HG02798 (cell line): Measurements from ENCODE around the gene LEPR.
"Not testable (repeated sequence)": the region's sequence is repeated elsewhere in the genome, so short reads cannot be mapped to it uniquely, and the experiment has no call there.

ENCODE experiments used
- ATAC-seq: cut with Tn5 transposase; IDR thresholded peaks from one replicate; pipeline ENCODE4 v1.9.1; 2021; ENCODE audit warnings: mild to moderate bottlenecking; ENCODE audit not compliant: unreplicated experiment, poor library complexity

The LEPR gene

DNA sequence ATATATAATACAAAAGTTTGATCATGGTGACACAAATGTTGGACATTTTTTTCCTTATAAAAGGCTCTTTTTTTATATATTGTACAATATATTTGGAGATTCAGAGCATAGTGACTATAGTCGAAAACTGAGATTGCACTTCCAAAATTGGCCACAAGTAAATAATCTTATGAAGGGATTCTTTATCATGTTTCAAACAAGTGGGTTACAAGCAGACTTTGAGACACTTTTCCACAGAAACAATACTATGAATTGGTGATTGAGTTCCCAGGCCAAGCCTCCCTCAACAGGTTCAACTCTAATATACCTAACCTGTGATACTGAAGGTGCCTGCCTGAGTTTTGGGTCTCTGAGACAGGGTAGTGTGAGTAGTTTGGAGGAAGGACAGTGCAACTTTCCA, 13.8 kb downstream of the LEPR start:
- no peak for ATAC-seq

- no peak for ATAC-seq
These were observed 14.3 kb downstream of the LEPR start for GRCh38 chr1:65434760-65435159.

DNA sequence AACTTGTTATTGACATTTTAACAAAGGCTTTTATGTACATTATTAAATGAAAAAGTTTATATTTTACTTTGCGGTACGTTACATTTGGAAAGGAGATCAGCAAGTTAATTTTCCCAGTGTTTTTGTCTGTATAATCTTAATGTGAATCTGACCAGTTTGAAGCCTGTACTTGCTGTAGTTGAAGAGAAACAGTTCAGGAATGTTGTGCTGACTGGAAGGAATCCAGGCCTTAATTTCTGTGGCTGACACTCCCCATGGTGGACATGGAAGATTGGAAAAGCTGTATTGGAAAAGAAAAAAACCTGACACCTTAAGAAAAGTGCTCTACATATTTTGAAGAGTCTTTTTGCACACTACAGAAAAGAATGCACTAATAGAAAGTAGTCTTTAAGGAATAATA, 15.5 kb downstream of the LEPR start:
- no peak for ATAC-seq

- no peak for ATAC-seq
These were observed 17.1 kb downstream of the LEPR start for GRCh38 chr1:65437616-65438015.

DNA sequence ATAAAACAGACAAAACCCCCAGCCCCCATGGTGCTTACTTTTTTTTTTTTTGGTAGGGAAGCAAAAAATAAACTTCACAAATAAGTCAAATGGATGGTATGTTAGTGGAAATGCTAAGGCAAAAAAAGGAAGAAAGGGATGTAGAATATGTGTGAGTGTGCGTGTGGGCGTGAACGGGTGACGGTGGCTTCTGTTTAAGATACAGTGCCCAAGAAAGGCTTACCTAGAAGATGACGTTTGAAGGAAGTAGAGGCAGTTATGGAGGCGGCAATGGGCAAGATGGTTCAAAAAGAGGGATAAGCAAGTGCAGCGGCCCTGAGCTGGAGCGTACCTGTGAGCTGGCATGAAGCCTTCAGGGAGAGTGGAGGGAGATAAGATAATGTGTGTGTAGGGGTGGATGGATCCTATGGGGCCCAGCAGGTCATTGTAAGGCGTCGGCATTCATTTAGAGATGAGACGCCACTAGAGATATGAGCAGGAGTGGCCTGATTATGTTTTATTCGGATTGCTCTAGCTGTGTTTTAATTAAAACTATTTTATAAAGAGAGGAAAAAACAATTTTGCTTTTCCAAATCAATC, 19.9 kb downstream of the LEPR start:
- ATAC-seq, result no peak

DNA sequence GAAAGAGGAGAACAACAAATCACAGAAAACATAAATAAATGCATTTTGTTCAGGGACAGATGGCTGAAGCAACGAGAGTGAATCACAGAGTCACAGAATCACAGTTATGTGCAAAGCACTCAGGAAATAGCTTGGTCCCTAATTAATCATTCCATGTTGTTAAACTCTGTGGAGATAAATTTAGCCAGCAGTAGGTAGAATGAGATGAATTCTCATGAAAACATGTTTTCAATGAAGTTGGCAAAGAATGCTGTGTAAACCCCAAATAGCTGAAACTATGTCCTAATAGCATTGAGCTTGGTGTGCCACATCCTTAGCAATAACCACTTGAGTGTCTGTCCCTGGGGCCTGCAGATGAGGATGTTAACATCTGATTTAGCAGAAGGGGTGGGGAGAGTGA, 20.4 kb downstream of the LEPR start:
- ATAC-seq, result no peak

- no peak for ATAC-seq
These were observed 21.0 kb downstream of the LEPR start for GRCh38 chr1:65441464-65441863.

DNA sequence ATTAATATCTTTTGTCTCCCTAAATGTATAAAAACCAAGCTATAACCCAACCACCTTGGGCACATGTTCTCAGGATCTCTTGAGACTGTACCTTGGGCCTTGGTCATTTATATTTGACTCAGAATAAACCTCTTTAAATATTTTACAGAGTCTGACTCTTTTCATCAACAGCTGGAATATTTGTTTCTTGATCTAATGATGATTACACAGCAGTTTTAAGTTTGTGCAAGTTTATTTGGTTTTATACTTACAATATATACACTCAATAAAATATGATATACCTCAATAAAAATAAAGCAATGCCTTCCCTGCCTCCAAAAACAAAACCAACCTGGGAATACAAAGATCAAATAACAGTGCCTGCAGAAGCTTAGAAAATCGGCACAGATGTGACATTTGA, 22.0 kb downstream of the LEPR start:
- ATAC-seq, result no peak

GRCh38 chr1:65443647-65444046, 23.2 kb downstream of the LEPR start:
- no peak for ATAC-seq

DNA sequence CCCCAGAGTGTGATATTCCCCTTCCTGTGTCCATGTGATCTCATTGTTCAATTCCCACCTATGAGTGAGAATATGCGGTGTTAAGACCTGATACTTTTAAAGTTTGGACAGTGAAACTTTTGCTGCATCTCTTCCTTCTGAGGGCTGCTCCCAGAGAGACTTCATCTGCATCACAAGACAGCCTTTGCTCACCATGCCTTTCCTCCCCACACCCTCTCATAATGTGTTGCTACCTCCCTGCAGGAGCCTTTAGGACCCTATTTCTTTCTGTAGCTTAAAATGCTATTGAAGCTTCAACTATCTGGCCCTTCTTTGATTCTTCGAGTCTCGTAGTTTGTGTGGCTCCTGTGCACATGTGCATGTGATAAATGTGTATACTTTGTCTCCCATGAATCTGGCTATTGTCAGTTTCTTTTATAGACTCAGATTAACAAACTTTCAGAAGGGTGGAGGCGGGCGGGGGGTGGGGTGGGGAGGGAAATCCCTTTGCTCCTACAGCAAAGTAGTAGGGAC, 23.7 kb downstream of the LEPR start:
- ATAC-seq, result no peak

- no peak for ATAC-seq
These were observed 25.4 kb downstream of the LEPR start for GRCh38 chr1:65445837-65446236.

- no peak for ATAC-seq
These were observed 28.9 kb downstream of the LEPR start for GRCh38 chr1:65449214-65449823.

- not testable (repeated sequence) for ATAC-seq
These were observed 35.2 kb downstream of the LEPR start for GRCh38 chr1:65455678-65456077.

DNA sequence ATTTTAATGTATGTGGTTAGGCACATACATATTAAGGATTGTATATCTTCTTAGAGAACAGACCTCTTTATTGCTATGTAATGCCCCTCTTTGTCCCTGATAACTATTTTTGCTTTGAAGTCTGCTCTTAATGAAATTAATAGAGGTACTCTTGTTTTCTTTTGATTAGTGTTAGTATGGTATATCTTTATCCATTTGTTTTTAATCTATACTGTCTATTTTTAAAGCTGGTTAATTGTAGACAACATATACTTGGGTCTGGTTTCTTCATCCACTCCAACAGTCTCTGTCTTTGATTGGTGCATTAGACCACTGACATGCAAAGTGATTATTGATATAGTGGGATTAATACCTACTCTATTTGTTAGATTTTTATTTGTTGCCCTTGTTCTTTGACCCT, 36.0 kb downstream of the LEPR start:
- no peak for ATAC-seq

GRCh38 chr1:65457868-65458267, 37.4 kb downstream of the LEPR start:
- ATAC-seq, result no peak

DNA sequence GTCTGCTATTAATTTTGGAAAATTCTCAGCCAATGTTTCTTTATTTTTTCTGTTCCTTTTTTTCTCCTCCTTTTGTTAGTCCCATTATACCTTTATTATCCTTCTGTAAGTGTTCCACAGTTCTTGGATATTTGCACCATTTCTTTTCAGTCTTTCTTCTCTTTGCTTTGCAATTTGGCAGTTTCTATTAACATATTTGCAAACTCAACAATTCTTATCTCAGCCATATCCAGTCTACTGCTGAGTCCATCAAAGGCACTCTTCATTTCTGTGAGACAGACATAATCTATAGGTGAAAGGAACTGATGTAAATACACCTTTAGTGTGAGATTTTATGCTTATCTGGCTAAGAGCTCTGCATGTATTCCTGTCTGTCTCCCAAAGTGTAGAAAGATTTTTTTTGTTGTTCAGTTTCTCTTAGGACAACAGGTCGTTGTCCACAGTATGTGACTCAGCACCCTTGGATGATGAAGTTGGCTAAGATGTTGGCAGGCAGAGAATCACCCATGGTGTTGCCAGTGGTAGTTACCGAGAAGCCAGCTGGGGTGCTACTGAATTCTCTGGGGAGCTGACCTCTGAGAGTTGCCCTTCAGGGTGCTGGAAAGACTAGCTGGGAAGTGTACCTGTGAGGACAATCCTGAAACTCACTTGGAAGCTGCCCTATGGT, 38.4 kb downstream of the LEPR start:
- ATAC-seq, result no peak

GRCh38 chr1:65459397-65459768, 38.9 kb downstream of the LEPR start:
- ATAC-seq, result peak; percentile 71

GRCh38 chr1:65465837-65466236, 45.4 kb downstream of the LEPR start:
- ATAC-seq, result not testable (repeated sequence)

- ATAC-seq, result no peak
These were observed 47.1 kb downstream of the LEPR start for GRCh38 chr1:65467536-65467935.

DNA sequence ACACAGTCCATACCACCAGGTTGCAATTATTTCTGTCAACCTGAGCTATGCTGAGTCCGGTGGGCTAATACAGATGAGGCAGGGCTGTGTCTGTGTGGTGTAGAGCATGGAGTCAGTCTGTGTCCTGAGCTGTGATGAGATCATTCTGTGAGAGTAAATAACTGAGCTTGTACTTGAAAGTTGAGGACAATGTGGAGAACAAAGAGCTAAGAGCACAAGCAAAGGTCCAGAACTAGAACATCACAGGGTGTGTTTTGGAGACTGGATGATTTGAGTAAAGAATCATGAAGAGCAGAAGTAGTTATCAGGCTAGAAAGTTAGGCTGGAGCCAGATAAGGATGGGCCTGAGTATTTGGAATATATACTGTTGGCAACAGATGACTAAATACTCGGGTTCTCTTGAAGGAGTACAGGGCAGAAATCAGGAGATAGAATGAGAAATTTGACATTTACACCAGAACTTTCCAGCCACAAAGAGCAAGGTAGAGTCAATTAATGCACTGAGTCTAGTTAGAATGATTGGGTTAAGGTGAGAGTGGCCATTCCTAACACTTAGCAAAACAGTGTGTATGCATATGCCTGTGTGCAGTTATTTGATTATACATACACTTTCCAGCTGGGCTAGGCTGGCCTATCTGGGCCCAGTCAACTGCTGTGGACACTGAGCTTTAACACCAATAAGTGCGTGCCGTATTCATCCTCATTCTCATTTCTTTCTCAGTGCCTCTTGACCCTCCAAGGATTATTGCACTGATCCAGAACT, 48.8 kb downstream of the LEPR start:
- ATAC-seq, result no peak

DNA sequence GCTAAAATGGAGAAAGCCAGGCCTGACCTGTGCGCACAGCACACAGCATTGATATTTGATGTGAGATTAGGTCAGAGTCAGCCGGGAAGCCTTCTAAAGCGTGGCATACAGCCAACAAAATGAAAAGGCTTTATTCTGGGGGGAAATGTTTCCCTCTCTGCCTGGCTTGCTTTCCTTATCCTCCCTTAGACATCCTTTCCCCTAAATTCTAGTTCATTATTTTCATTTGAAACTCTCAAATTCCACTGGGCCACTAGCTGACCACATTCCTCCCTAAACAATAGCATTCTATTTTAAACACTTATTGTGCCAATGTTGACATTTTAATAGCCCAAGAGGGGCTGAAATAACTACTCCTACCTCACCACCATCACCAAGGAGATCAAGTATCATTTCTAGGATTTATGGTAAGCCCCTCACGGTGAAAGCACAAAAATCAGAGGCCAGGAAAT, 49.4 kb downstream of the LEPR start:
- no peak for ATAC-seq
